ENCODE results near the gene L1TD1.

DNA sequence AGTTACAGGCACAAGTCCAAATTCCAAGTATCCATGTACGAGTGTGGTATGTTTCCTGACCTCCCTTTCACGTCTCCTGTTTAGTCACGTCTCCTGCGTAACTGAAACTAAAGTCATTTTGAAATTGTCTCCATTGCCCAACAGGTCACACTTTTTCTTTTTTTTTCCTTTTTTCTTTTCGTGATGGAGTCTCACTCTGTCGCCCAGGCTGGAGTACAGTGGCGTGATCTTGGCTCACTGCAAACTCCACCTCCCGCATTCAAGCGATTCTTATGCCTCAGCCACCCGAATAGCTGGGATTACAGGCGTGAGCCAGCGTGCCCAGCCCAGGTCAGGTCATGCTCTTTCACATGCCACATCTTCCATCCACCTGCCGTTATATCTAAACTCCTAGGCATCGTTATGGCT lies 38.2 kb downstream of the L1TD1 start:
- TF ChIP-seq, protein P1, sequence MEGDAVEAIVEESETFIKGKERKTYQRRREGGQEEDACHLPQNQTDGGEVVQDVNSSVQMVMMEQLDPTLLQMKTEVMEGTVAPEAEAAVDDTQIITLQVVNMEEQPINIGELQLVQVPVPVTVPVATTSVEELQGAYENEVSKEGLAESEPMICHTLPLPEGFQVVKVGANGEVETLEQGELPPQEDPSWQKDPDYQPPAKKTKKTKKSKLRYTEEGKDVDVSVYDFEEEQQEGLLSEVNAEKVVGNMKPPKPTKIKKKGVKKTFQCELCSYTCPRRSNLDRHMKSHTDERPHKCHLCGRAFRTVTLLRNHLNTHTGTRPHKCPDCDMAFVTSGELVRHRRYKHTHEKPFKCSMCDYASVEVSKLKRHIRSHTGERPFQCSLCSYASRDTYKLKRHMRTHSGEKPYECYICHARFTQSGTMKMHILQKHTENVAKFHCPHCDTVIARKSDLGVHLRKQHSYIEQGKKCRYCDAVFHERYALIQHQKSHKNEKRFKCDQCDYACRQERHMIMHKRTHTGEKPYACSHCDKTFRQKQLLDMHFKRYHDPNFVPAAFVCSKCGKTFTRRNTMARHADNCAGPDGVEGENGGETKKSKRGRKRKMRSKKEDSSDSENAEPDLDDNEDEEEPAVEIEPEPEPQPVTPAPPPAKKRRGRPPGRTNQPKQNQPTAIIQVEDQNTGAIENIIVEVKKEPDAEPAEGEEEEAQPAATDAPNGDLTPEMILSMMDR (IDR thresholded peaks at IDR 0.05 in 4 of 5, conservative IDR thresholded peaks at IDR 0.05 in 1 of 5) = no peak
- no peak for TF ChIP-seq POLR2A (IDR thresholded peaks at IDR 0.05)
